NK-92 (cell line): ENCODE data around the gene OST4.

Source experiments
- DNase-seq: peaks from one replicate; lab custom pipeline; 2025; ENCODE audit not compliant: unreplicated experiment; lab: John Stamatoyannopoulos, UW

OST4 gene

DNA sequence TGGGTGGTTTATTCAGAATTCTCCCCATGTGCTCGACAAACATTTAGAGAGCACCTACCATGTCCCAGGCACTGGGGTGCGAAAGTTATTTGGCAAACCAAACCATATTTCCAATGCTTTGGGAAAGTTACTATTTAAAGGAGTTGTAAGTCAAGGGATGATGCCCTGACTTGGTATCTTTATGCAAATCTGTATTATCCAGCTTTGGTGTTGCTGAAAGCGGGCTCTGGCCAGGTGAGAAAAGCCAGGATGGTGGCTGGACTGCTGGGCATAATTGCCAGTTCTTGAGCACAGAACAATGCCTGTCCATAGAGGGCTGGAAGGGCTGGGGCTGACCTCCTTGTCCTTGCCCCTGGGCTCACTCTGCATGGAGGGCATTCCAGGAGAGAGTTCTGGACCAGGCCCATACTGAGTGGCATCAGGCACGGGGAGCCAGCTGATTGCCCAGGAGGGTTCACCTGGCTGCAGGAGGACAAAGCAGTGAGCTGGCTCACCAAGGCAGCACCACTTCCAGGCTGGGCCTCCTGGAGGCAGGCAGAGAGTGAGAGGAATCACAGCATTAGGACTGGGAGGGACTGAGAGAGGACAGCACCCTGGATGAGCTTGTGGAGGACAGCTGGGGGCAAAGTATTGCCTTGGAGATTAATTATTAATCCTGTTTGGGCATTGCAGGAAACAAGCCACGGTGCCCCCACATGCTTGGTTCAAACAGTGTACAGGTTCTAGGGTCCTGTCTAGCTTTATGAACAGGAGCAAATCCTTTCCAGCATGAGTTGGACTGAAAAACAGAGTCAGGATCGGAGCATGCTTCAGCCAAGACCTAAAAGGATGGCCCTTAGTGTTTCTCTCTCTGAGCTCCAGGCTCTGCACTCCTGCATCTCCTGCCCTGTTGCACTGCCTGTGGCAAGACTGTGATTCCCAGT lies 22.2 kb upstream of the OST4 start:
- DNase-seq, result no peak

GRCh38 chr2:27092696-27093429 lies 21.4 kb upstream of the OST4 start:
- no peak for DNase-seq

DNA sequence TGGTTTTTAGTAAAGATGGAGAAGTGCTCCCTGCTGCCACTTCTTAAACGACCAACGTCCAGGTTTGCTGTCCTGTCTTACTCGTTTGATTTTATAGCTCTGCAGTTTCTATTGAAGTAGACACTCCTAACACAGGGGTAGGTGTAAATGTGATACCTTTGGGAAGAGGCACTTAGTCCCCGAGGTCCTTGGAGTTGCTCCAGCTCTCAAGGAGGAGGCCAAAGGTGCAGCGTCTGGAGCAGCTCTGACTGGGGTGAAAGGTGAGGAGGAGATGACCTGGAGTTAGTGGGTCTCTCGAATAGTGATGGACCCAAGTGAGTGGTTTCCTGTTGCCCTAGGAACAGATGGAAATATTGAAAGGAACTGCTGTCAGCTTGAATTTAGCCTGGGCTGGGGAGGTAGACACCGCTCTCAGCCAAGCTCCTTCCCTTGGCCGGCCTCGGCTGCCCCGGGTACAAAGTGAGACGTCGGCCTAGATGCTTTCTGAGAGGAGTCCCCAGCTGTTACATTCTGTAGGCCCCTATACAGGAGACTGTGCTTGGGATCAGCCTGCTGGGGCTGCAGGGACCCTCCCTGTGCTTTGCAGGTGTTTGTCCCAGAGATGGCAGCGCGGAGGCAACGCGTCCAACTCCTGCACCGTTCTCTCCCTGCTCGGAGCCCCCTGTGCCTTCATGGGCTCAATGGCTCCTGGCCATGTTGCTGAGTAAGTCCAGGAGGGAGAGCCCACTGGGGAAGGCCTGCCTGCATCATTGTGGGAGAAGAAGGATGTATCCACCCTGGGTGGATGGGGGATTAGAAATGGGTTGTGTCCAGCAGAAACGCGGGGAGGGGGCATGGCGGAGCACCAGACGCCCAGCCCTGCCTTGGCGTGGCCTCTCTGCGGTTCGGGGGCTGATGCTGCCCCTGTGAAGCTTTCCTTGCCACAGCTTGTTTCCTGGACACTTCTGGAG lies 20.6 kb upstream of the OST4 start:
- DNase-seq, result no peak

- DNase-seq, result no peak
Observed at GRCh38 chr2:27089111-27089954, 17.9 kb upstream of the OST4 start.

- no peak for DNase-seq
Observed at GRCh38 chr2:27088634-27089033, 17.2 kb upstream of the OST4 start.

GRCh38 chr2:27087823-27088410 lies 16.5 kb upstream of the OST4 start:
- no peak for DNase-seq

GRCh38 chr2:27086724-27087593 lies 15.5 kb upstream of the OST4 start, which contains the start of gene KHK:
KHK (plus strand) TSS chr2:27086772; CDS start chr2:27087260, 488 bp downstream.
- DNase-seq, result no peak

- DNase-seq, result peak; percentile 75
Observed at GRCh38 chr2:27086090-27086723, 14.8 kb upstream of the OST4 start.

GRCh38 chr2:27085673-27086089 lies 14.2 kb upstream of the OST4 start:
- DNase-seq, result no peak

- no peak for DNase-seq
Observed at GRCh38 chr2:27085062-27085672, 13.7 kb upstream of the OST4 start.

DNA sequence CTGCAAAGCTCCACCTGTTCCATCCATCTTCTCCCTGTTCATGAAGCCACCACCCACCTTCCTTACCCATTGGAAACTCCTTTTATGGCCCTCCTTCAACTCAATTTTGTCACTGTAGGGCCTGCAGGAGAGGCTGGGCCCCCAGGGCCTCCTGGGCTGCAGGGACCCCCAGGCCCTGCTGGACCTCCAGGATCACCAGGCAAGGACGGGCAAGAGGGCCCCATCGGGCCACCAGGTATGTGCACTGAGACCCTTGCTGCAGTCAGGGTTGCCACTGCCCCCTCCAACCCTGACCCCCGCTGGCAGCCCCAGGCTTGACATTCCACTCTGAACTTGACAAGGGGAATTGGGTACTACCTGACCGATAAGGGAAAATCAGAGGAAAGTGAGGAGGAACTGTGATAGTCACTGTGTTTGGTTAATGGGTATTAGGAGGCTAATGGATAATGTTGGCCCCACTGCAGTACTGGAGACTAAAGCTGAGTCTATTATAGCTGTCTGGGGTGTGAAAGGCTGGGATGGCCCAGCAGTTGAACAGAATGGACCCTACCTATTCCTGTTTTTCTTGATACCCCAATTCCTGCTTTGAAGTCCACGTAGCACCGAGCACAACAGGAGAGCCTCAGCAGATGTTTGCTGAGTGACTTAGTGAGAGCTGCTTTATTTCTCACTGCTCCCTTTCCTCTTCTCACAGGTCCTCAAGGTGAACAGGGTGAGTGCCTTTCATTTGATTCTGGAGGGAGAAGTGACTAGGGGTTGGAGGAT lies 13.0 kb upstream of the OST4 start:
- no peak for DNase-seq

DNA sequence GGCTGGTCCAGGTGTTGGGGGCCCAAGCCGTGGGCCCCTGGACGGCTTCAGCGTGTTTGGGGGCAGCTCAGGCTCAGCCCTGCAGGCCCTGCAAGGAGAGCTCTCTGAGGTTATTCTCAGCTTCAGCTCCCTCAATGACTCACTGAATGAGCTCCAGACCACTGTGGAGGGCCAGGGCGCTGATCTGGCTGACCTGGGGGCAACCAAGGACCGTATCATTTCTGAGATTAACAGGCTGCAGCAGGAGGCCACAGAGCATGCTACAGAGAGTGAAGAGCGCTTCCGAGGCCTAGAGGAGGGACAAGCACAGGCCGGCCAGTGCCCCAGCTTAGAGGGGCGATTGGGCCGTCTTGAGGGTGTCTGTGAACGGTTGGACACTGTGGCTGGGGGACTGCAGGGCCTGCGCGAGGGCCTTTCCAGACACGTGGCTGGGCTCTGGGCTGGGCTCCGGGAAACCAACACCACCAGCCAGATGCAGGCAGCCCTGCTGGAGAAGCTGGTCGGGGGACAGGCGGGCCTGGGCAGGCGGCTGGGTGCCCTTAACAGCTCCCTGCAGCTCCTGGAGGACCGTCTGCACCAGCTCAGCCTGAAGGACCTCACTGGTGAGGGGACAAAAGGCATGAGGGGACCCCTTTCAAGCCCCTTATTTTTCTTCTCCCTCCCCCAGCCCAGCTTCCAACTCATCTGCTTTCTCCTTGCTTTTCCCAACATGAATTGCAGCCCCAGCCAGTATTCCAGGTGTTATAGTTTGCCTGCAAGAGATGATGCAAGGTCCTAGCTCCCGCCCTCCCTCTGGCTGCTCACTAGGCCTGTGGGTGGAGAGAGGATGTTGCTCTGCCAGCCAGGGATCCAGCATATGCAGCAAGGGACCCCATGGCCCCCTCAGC lies 12.2 kb upstream of the OST4 start:
- no peak for DNase-seq

- DNase-seq, result no peak
Observed at GRCh38 chr2:27082773-27083409, 11.4 kb upstream of the OST4 start.

- no peak for DNase-seq
Observed at GRCh38 chr2:27081984-27082772, 10.7 kb upstream of the OST4 start.

- DNase-seq, result no peak
Observed at GRCh38 chr2:27080603-27080936, 9.1 kb upstream of the OST4 start.
